GM21423 (cell line): ENCODE data around the gene TFE3.

ENCODE experiments used
- ATAC-seq: cut with Tn5 transposase; IDR thresholded peaks from one replicate; pipeline ENCODE4 v1.9.1; 2021; ENCODE audit warnings: mild to moderate bottlenecking, moderate library complexity; ENCODE audit not compliant: unreplicated experiment

TFE3 gene

DNA sequence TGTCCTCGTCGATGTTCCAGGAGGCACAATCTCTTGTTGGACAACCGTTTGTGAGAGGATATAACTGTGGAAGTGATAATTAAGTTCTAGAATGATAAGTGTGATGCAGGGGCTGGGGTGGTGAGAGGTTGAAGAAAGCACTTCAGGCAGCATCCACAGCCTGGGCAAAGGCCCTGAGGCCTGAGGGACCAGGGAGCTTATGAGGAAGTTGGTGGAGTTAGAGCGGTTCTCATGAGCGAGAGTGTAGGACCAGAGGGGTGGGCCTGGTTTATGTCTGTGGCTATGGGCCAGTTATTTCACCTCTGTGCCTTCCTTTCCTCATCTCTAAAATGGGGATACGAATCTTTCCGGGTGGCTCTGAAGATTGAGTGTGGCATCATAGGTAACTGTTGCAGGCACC lies 18.3 kb upstream of the TFE3 start:
- ATAC-seq = no peak

- ATAC-seq = no peak
Measured at GRCh38 chrX:49060914-49061313, 17.8 kb upstream of the TFE3 start.

DNA sequence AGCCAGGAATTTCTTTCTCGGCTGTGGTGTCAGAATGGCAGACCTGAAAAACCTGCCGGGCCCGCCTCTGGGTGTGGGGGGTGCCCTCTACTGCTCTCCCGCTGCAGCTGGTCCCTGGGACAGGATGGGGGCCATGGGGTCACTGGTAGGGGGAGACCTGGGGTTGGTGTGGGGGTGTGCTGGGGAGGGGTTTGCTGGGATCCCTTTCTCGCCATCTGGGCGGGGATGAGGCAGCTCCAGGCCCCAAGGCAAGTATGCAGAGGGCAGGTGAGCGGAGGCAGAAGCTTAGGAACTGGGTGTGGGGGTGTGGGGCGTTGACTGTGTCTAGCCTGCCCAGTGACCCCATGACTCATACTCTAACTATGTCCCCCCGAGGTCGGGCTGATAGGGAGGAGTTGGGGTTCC lies 16.5 kb upstream of the TFE3 start:
- ATAC-seq = no peak

DNA sequence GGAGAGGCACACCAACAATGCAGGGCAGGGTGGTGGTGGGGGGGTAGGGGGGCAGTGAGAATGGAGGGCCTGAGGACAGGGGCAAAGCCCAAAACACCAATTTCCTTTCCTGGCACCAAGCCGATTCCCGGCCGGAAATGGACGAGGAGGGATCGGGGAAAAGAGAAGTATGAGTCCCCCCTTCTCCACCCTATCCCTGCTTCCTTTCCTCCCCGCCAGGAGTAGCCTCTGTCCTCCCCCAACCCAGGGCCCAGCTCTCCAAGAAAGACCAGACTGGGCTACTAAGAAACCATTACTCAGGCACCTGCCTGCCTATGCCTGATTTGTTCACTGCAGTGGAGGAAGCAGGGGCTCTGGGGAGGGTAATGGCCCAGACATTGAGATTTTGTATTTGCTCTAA lies 16.0 kb upstream of the TFE3 start:
- ATAC-seq = no peak

DNA sequence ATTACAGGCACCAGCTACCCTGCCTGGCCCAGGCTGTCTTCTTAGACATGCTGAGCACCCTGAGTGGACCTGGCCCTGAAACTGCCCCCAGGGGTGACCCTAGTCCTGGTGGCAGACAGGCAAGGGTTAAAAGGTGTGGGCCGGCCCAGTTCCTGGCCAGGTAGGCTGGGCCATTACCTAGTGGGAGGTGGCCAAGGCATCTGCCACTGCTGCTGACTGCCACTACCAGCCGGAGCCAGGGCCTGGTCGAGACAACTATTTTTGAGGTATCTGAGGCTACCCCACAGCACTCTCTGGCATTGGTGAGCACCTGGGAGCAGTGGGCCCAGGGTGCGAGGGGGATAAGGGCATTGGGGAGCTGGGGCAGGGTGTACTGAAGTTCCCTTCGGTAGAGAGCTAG lies 15.6 kb upstream of the TFE3 start, which contains the start of gene CCDC120:
Gene CCDC120 (plus strand): TSS at position 206 of the 400 bp plus-strand sequence. CDS start 3,043 bp downstream, outside the sequence.
- ATAC-seq = no peak

- ATAC-seq = no peak
Measured at GRCh38 chrX:49054073-49054762, 11.1 kb upstream of the TFE3 start.

DNA sequence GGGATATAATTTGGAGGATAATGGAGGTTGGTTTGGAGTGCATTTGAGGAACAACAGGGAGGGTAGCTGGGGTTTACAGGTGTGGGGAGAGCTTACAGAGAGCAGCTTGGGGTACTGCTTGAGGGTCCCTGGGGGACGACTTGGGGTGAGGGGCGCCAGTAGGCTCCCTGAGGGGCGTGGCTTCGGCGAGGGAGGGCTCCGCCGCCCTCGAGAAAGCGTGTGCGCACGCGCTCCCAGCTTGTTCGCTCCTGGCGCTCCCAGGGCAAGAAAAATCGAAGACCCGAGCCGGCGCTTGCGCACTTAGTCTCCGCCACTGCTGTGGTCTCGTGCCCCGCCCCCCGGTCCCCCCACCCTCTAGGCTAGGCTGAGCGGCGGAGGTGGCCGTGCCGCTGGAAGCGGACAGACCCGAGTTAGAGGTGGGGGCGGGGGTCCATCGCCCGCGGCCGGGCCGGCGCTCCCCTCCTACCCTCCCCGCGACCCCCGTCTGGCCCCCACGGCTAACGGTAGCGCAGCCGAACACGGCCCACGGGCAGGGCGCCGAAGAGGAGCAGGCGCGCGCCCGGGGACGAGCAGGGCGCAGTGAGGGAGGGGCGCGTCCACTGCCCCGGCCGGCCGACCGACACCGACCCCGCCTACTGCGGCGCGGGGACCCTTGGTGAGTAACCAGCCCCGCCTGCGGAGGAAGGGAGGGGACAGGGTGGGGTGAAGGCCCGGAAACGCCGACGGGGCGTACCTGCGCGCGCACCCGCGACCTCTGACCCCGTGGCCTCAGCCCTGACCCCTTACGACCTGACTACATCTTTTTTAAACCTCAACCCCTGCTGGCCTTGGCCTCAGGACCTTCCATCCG lies 10.3 kb upstream of the TFE3 start:
- ATAC-seq = no peak

- ATAC-seq = no peak
Measured at GRCh38 chrX:49043987-49044281, 777 bp upstream of the TFE3 start.

DNA sequence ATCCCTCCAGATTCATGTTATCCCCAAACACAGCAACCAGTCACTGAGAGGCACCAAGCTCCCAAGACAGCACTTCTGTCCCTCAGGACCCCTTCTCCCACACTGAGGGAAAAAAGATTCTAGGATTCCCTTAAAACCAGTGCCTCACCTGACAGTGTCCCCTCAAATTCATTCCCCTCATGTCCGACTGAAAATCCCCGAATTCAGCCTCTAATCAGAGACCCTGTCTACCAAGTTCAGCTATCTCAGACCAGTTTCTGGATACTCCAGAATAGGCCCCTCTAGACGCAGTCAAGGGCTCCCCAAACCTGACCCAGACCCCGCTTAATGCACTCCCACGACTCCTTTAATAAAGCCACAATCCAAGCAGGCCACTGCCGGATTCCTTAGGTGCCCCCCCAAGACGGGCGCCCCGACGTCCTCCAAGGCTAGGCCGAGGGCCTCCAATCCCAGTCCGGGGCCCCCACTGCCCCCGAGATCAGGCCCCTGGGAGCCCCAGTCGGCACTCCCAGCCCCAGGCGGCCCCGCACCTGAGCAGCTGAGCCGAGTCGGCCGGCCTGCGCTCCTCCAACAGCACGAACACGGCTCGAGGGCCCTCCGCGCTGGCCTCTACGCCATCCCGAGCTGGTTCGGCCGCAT lies 457 bp downstream of the TFE3 start:
- ATAC-seq = no peak

DNA sequence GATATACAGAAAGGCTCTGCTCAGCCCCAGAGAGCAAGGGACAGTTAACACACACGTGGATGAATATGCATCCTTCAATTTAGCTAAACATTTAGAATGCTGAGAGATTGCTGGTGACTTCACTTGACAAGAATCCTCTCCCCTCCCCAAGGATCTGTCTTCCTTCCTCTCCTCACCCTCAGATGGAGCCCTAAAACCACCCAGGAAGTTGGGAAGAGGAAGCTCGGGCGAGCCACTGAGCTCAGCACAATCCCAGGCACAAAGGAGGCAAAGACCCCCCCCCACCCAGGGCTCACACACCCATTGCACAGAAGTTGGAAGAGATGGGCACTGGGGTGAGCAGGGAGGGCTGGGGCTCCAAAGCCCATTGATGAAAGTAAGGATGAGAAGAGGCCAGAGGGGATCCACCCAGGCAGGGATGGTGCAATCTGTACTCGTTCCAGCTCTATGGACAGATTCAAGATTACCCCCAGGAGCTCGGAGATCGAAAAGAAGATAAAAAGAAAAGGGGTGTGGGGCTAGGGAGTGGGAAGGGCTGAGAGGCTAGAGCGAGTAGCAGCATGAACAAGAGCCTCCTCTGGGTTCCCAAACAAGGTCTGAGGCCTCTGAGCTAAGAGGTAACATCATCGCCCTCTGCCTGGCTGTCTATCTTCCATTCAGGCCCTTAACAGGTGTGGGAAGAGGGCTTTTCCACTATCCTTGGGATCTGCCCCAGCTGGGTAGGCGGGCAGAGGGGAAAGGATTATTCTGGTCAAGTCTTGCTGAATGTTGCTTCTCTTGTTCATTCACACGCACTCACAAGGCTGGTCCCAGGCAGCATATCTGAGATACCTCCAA lies 1.2 kb downstream of the TFE3 start:
- ATAC-seq = no peak

GRCh38 chrX:49040376-49040955 lies 2.7 kb downstream of the TFE3 start:
- ATAC-seq = no peak

- no peak for ATAC-seq
Measured at GRCh38 chrX:49039598-49040375, 3.4 kb downstream of the TFE3 start.

DNA sequence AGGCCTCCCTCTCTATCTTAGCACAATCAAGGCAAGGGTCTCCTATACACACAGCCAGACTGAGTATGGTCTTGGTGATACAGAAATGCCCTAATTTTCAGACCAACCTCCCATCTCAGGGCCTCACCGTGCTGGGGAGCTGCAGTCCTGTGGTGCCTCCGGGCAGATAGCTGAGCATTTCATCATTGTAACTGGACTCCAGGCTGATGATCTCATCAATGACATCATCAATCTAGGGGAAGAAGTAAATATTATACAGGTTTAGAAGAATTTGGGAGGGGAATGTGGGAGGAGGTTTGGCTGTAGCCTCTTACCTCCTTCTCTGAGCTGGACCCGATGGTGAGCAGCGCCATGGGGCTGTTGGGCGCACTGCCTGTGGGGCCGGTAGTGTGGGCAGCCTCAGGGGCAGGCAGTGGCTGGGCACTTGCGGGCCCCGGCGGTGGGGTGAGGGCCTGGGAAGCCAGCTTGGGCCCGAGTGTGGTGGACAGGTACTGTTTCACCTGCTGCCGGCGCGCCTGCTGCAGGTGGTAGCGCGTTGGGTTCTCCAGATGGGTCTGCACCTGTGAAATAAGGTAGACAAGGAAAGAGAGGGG lies 5.2 kb downstream of the TFE3 start:
- ATAC-seq = no peak

- no peak for ATAC-seq
Measured at GRCh38 chrX:49030283-49030682, 12.9 kb downstream of the TFE3 start.

DNA sequence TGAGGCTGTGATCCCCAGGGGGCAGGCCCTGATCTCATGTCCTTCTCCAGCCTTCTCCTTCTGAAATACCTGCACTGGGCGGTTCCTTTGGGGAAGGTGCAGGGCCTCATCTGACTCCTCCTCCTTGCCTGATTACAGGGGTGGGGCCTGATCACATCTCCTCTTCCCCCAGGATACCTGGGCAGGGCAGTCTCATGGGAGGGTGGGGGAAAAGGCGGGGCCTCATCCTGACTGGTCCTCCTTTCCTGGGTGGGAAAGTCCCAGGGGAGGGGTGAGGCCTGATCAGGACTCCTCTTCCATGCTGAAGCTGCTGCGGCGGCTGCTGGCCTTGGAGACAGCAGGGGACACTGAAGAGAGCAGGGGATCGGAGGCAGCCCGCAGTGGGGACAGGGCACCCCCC lies 13.3 kb downstream of the TFE3 start:
- ATAC-seq = no peak

DNA sequence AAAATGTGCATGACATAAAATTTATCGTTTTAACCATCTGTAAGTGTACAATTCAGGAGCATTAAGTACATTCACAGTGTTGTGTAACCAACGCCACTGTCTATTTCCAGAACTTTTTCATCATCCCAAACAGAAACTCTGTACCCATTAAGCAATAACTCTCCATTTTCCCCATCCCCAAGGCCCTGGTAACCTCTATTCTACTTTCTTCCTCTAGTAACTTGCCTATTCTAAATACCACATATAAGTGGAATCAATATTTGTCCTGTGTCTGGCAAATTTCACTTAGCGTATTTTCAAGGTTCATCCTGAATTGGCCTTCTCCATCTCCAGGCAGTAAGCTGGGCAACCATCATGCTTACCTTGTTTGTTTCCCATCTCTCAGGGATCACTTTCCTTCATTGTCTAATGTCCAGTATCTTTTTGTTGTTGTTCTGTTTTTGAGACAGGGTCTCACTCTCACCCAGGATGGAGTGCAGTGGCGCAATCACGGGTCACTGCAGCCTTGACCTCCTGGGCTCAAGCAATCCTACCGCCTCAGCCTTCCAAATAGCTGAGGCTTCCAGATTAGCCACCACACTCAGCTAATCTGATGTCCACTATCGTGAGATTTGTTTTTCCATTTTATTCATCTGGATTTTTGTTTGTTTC lies 23.4 kb downstream of the TFE3 start:
- ATAC-seq = no peak

- ATAC-seq = no peak
Measured at GRCh38 chrX:49019050-49019449, 24.1 kb downstream of the TFE3 start.

GRCh38 chrX:49003696-49004095 lies 39.5 kb downstream of the TFE3 start:
- ATAC-seq = no peak
